HG03159 (cell line): ENCODE data around the gene FASTK.
"Not testable (repeated sequence)": the region's sequence is repeated elsewhere in the genome, so short reads cannot be mapped to it uniquely, and the experiment has no call there.

Source experiments
- ATAC-seq: cut with Tn5 transposase; IDR thresholded peaks from one replicate; pipeline ENCODE4 v1.9.1; 2021; ENCODE audit warnings: mild to moderate bottlenecking, moderate library complexity; ENCODE audit not compliant: unreplicated experiment

Gene FASTK

DNA sequence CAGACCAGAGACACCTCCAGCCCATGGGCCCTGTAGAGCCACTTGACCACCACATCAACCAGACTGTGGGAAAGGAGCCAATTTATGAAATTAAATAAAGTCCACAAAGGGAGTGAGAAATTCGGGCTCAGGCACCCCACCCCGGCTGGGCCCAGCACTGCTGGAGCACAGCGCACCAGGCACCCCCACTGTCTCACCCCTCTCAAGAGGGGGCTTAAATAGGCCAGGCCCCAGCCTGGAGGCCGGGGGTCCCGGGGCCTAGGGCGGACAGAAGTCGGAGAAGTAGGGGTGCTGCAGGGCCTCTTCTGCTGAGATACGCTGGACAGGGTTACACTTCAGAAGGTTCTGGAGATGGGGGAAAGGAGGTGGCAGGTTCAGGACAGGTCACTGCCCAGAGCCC is 26.9 kb downstream of the FASTK start:
- no peak for ATAC-seq

DNA sequence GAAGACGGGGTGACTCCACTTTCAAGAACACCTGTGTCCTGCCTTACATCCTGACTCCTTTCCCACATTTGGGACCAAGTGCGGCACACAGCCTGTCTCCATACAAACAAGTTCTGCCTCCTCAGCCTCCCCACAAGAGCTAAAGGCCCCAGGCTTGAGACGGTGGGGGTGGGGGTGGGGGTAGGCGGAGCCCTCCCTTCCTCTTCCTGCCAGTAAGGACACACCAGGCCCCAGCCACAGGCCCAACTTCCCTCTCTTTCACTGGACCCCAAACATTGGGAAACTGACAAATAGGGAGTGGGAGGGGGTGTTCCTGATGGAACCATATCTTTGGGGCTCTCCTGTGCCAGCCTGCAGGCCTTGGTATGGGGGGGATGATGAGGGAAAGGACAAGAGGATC is 27.5 kb downstream of the FASTK start:
- no peak for ATAC-seq

DNA sequence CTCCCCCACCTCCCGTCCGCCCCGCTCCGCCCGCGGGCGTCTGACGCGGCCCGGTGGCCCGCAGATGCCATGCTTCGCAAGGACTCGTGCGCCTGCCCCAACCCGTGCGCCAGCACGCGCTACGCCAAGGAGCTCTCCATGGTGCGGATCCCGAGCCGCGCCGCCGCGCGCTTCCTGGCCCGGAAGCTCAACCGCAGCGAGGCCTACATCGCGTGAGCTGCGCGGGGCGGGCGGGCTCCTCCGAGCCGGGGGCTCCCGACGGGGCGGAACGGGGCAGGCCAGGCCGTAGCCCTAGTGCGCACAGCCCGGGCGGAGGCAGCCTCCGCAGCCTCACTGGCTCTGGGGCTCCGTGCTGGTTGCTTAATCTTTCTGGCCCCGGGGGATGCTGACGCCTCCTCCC is 29.5 kb downstream of the FASTK start:
- no peak for ATAC-seq

DNA sequence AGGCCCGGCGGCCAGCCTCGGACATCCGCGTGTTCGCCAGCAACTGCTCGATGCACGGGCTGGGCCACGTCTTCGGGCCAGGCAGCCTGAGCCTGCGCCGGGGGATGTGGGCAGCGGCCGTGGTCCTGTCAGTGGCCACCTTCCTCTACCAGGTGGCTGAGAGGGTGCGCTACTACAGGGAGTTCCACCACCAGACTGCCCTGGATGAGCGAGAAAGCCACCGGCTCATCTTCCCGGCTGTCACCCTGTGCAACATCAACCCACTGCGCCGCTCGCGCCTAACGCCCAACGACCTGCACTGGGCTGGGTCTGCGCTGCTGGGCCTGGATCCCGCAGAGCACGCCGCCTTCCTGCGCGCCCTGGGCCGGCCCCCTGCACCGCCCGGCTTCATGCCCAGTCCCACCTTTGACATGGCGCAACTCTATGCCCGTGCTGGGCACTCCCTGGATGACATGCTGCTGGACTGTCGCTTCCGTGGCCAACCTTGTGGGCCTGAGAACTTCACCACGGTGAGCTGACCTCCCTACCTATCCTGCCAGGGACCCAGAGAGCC is 31.6 kb downstream of the FASTK start:
- no peak for ATAC-seq

DNA sequence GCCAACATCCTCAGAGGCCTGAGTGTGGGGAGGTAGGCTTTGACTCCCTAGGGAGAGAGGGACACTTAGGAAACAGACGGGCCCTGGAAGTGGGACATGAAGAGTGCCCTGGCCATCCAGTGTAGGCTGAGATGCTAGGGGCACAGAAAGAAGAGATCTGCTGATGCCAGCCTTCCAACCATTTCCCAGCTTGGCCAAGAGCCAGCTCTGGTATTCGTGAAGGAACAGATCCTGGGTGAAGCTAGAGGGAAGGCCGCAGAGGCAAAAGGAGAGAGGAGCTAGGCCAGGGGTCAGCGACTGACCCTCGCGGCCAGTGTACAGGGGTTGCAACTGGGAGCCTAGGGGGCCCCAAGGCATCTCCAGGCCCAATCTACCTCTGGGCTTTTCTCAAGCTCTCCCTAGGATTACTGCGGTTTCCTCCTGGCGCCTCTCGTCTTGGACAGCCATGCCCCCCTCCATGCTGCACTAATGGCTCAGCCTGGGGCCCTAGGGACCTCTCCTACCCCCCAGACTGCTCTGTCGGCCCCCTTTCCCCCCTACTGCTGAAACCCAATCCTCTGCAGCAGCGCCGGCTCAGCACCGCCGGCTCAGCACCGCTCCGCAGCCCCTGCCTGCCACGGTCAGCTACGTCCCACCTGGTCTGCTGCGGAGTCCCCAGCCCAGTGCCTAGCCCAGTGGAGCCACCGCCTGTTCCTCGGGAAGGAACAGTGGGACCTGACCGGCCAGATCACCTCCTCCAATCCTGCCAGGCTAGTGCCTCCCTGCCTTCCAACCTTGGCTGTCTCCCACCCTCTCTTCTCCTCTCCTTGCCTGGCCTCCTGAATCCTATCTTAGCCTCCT is 32.4 kb downstream of the FASTK start, which contains the start of gene ASIC3:
Gene ASIC3 (plus strand): TSS at position 556 of the 840 bp plus-strand sequence. CDS start 355 bp downstream, outside the sequence.
- ATAC-seq: no peak

DNA sequence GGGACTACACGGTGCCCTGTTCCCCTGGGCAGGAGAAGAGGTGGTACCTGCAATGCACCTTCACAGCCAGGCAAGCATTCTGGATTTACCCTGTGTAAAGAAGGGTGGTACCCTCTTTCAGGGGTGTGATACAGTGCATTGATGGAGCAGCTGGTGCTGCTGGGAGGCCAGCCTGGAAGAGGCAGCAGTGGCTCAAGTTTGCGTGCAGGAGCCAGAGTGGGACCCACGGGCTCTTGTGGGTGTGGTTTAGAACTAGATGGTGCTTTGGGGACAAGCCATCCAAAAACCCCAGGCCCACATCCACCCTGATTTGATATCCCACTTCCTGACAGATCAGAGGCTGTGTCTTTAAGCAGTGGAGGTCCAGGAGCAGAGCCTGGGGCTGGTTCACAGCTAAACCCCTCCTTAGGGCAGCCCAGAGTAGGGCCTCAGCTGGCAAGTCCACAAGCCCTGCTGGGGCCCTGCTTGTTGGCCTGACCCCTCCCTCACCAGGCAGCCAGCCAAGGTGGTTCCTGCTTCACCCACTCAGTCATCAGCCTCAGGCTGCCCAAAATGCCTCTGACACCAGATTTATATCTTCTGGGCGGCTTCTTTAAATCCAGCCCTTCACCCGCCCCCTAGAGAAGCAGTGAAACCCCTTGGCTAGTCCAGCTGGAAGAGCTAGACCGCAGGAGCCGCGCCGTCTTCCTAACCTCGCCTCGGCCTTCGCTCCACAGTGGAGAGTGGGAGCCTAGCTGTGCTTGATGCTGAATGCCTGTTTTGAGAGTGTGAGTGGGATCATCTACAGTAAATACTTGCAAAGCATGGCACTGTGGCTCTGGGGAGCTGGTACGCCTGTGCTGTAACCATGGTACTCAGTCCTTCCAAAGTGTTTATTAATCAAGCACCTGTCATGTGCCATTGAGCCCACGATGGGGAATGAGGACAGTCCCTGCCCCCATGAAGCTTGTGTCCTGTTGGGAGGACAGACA is 33.7 kb downstream of the FASTK start:
- ATAC-seq: no peak

DNA sequence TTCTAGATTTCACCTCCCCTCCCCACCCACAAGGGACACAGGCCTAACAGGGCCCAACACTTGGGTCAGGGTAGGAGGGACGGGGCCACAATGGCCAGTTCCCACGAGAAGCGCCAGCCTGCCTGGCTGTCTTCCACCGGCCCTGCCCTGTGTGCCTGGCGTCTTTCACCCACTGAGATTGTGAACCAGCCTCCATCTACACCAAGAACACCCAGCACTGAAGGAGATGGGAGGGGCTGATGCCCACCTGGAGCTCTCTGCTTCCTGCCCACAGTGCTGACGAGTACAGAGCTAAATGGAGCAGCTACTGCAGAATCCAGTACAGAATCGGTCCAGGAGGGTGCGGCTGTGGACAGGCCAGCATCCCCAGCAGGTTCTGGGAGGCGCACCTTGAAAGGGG is 34.6 kb downstream of the FASTK start:
- no peak for ATAC-seq

DNA sequence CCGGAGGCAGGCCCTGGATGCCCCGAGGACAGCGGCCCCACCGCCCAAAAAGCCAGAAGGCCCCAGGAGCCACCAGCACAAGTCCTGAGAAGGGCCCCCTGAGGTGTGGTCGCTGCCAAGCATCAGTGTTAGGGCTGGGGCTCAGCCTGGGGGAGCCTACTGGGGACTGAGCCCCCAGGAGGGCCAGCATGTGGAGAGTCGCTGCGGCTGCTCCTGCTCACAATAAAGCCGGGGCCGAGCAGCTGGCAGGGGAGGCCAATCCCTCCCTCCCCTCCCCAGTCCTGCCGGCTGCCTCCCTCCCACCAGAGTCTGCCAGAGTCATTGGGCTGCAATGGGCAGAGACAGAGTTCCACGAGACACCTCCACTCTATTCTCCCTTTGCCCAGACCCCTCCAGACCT is 35.3 kb downstream of the FASTK start:
- no peak for ATAC-seq

DNA sequence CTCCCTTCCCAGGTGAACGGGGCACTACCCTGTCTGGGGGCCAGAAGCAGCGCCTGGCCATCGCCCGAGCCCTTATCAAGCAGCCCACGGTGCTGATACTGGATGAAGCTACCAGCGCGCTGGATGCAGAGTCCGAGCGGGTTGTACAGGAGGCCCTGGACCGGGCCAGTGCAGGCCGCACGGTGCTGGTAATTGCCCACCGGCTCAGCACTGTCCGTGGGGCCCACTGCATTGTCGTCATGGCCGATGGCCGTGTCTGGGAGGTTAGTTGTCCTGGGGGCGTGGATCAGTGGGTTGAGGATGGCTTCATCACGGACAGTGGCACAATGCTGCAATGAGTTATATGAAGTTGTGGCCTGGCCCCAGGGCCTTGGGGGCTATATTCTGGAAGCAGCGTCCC is 36.6 kb downstream of the FASTK start:
- no peak for ATAC-seq

DNA sequence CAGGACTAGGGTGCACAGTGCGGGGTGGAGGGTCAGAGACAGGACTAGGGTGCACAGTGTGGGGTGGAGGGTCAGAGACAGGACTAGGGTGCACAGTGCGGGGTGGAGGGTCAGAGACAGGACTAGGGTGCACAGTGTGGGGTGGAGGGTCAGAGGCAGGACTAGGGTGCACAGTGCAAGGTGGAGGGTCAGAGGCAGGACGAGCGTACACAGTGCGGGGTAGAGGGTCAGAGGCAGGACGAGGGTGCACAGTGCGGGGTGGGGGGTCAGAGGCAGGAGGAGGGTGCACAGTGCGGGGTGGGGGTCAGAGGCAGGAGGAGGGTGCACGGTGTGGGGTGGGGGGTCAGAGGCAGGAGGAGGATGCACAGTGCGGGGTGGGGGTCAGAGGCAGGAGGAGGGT is 37.2 kb downstream of the FASTK start:
- not testable (repeated sequence) for ATAC-seq

DNA sequence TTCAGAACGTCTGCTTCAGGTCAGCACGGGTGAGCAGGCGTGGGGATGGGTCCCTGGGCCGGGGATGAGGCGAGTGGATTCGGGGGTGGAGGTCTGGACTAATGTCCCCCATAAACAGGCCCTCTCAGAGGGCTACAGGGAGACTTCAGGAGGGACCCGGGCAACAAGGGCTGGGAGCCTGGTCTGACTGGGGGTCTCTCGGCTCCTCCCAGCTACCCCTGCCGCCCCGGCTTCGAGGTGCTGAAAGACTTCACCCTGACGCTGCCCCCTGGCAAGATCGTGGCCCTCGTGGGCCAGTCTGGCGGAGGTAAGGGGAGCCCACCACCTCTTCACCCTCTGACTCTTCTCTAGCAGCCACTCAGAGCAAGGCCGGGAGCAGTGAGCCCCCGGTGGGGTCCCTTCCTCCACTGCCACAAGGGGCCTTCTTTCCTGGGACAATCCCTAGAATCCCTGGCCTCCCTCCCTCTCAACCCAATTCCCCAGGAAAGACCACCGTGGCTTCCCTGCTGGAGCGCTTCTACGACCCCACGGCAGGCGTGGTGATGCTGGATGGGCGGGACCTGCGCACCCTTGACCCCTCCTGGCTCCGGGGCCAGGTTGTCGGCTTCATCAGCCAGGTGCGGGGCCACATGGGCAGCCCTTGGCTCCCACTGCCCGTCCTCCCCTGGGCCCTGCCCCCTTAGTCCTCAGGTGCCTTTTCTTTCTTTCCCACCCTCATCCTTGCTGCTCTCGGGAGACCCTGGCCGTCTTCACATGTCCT is 39.8 kb downstream of the FASTK start:
- ATAC-seq: no peak

DNA sequence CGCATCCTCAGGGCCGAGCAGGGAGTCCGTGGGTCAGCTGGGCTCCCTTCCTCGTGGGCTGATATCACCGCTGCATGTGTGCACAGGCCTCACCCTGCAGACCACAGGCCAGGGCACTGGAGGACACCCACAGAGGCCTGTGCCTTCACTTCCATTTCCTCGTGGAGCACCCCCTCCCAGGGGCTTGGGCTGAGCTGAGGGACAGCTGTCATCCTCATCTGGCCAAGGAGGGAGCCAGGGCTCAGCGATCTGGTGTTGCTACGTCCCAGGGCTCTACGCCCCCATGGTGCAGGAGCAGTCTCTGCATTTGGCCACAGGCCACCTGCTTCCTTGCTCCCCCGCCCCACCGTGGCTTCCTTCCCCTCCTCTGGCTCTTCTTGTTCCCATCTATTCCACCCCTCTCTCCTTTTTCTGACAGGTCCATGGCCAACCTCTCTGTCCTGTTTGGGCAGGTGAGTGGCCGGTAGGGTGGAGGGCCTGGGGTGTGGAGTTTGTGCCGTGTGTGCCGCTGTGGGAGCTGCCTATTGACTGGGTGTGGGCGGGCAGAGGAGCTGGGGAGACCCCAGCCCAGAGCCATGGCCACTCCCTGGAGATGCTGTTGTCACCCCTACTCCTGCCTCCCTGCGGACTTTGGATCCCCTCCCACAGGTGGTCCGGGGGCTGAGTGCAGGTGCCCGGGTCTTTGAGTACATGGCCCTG is 40.6 kb downstream of the FASTK start:
- ATAC-seq: no peak

DNA sequence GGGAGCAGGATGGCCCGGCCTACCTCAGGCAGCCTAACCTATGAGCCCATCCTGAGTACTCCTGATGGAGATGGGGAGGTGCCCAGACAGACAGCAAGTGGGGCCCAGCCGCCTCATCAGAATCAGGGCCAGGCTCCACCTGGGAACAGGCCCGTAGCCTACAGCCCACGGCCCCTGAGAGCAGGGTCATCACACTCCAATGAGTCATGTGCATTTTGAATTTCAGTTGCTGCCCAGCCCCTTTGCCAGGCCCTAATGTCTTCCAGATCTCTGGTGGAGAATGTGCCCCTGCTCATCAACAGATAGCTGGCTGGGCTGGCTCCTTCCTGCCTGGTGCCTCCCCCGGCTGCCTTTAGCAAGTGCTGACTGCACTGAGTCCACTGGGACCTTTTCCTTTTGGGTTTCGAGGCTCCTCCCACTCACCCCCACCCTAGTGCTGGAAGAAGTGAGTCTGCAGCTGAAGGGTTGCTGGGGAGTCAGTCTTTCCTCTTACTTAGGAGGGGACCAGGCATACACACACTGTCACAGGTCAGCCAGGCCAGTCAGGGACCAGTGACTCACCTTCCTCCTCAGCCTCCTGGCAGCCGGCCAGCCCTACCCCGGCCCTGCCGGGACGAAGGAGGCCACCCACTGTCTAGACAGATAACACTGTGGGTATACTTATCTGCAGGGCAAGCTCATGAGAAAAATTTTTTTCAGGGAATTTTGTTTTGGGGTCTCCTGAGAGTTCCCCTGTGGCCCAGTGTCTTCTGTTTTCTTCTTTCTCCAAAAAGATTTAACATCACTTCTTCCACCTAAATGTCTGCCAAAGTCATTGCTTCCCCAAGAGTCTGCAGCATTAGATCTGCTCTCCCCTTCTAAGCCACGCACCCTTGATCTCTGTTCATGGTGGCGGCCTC is 41.4 kb downstream of the FASTK start:
- ATAC-seq: no peak

DNA sequence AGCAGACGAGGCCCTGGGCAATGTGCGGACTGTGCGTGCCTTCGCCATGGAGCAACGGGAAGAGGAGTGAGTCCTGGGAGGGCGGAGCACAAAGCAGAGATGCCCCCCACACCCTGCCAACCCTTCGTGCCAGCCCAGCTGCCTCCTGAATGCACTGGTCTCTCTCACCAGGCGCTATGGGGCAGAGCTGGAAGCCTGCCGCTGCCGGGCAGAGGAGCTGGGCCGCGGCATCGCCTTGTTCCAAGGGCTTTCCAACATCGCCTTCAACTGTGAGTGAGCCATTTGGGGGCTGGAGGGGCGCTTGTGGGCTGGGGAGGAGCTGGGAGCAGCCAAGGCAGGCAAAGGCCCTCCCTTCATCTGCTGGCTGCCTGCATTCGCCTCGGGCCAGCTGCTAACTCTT is 44.7 kb downstream of the FASTK start:
- no peak for ATAC-seq

DNA sequence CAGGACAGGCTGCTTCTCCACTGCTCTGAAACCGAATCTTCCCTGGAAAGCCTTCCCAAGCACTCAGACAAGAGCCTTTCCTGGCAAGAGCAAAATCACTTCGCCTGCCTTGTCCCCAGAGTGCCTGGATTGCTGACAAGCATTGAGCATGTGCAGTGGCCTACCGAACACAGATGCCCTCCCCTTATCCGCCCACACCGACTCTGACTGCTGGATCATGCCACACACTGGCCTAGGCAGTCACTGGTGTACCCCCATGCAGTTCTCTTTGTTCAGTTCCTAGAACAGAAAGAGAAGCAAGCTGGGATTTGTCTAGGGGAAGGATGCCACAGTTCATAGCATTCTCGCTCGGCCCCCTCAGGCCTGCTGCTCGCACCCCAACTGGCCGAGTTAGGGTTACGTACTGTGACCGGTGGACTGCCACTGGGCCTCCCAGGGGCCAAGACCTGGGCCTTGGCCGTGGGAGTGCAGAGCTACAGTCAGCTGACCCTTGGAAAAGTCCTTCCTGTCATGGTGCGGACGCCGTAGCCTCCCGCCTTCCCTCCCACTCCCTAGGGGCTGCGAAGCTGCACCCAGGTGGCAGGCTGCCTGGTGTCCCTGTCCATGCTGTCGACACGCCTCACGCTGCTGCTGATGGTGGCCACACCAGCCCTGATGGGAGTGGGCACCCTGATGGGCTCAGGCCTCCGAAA is 45.4 kb downstream of the FASTK start:
- ATAC-seq: no peak

DNA sequence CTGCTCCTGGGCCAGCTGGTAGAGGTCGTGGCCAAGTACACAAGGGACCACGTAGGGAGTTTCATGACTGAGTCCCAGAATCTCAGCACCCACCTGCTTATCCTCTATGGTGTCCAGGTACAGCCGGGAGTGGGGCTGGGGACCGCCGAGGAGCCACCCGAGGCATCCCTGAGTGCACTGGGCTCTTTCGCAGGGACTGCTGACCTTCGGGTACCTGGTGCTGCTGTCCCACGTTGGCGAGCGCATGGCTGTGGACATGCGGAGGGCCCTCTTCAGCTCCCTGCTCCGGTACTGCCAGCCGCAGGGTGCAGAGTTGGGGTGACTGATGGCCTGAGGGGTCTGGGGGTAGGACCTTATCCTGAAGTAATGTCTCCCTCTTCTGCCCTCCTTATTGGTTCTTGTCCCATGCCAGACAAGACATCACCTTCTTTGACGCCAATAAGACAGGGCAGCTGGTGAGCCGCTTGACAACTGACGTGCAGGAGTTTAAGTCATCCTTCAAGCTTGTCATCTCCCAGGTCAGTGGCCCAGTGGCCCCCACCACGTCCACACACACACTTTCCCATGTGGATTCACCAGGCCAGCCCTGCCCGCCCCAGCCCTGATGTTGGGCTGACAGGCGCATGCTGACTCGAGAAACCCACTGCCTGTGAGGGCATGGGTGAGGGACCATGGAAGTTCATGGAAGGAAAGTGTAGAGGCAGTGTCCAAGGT is 46.1 kb downstream of the FASTK start:
- ATAC-seq: no peak

DNA sequence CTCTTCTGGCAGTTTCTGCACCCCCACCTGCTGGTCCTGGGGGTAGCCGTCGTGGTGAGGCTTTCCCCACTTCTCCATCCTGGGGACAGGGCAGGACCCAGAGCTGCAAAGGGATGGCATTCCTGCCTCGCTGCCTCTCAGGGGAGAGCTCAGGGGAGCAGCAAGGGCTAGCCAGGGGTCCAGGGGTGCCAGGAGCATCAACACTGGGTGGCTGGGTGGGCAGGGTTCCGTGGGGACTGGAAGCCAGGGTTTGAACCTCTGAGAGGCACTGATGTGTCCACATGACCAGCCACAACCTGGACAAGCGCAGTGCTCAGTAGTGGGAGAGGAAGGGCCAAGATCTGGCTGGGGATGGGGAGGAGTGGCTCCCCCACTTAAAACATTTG is 46.8 kb downstream of the FASTK start:
- no peak for ATAC-seq
